GM21786 (cell line): ENCODE data around the gene AMN1.
"Not testable (repeated sequence)": the region's sequence is repeated elsewhere in the genome, so short reads cannot be mapped to it uniquely, and the experiment has no call there.

Source experiments
- ATAC-seq: cut with Tn5 transposase; IDR thresholded peaks from one replicate; pipeline ENCODE4 v1.9.1; 2021; ENCODE audit not compliant: unreplicated experiment

The AMN1 gene

DNA sequence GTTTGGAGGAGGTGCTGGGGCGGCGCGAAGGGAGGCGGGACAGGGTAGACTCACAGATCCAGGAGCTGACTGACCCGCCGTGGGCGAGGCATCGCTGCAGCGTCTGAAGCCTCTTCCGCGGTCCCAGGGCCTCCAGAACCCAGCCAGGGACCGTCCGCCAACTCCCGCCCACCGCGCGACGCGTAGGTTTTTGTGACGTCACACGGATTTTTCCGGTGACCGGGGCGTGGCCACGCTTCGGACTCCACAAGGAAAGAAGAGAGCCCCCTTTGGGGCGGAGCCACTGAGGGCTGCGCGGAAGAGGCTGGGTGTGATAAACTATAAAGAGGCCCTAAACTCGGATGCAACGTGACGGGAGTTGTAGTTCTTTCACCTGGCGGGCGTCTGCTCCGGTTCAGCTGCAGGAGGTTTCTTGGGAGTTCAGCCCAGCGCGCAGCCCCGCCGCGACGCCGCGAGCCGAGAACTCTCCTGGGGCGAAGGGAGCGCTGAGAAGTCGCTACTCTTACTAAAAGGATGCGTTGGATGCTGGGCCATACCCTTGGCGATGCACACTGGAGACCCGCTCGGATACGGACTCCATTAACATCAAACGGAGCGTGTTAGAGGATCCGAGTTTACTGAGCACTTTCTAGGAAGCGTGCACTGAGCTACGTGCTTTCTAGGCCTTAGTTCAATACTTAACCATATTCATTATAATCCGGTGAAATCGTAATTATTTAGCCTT lies at the start of gene AMN1:
AMN1 (minus strand) TSS at position 105 of the 724 bp plus-strand sequence; CDS start at position 92, 13 bp downstream.
- peak; percentile 92 for ATAC-seq

DNA sequence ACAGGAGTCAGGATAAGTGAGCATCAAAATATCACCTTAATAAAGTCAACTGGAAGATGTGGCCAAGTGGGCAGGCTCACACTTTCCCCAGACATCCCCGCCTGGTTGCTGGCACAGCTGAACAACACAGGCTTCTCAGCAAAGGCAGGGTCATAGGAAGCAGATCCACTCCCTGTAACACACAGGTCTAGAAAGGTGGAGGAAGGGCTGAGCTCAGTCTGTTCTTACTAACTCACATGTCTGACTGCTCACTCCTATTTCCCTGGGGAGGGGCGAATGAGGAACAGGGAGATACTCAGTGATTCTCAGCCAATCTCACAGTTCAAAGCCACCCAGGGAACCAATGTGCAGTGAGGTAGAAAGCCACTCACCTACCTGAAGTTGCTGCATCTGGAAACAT lies 45.0 kb upstream of the AMN1 start:
- peak; percentile 71 for ATAC-seq

DNA sequence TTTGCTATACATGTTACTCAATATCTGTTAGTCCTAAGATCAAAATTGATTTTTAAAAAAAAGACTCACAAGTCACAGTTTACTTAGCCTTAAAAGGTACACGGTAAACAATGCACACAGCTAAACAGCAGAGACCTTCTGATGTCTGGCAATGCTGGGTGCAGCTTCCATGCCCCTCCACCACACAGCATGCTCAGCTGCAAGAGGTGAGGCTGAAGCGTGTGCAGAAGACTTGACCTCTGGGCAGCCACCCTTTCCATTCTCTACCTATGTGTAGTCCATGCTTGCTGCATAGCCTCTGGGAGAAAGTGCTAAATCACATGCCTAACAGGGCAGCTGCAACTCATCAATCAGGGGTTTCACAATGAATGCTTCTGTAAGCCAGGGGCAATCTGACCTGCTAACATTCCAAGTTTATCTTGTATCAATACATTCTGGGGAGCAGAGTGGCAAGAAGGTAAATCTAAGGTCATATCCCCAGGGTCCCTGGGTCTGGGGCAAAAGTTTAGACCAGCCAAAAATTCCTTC lies 44.5 kb upstream of the AMN1 start:
- peak; percentile 60 for ATAC-seq

DNA sequence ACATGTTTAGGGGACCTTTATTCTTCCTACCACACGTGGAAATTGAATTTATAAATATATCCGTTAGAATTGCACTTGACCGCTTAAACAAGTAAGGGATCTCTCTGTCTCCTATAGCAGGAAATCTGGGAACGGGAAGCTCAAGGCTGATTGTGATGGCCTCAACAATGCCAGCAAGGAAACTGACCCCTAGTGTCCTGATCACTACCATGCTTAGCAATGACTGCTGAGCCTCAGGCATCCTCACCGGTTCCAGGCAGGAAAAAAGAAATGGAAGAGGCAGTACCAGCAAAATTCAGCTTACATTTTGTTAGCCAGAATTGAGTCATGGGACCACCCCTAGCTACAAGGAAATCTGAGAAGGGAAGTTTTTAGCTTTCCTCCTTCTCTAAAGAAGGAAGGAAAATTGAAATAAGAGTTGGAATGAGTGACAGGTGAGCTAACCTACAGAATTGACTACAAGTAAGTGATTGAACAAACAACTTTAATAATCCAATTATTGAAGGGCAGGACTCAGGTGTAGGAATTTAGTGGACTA lies 43.9 kb upstream of the AMN1 start:
- ATAC-seq, result no peak

DNA sequence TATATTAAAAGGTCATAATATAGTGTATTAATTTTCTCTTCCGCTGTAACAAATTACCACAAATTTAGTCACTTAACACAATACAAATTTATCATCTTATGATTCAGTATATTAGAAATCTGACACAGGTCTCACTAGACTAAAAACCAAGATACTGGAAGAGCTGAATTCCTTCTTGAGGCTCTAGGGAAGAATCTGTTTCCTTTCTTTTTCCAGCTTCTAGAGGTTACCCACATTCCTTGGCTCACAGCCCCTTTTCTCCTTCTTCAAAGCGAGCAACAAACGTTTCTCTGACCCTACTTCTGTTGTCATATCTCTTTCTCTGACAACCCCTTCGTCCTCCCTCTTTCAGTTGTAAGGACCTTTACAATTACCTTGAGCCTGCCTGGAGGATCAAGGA lies 43.4 kb upstream of the AMN1 start:
- no peak for ATAC-seq

DNA sequence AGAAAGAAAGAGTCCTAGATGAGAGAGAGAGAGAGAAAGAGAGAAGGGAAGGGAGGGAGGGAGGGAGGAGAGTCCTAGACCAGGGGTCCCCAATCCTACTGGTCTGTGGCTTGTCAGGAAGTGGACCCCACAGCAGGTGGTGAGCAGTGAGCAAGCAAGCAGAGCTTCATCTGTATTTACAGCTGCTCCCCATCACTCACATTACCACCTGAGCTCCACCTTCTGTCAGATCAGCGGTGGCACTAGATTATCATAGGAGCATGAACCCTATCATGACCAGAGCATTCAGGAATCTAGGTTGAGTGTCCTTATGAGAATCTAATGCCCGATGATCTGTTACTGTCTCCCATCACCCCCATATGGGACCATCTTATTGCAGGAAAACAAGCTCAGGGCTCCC lies 39.2 kb upstream of the AMN1 start:
- ATAC-seq, result no peak

DNA sequence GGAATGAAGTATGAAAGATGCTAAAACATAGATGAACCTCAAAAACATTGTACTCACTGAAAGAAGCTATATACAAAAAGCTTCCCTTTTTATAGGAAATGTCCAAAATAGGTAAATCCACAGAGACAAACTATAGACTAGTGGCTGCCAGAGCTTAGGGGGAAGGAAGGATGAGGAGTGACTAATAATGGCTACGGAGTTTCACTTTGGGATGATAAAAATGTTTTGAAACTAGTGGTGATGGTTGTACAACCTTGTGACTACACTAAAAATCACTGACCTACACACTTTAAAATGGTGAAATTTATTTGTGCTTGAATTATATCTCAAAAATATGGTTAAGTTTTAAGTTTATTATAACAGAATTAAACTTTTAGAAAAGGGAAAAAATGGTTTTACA lies 37.1 kb upstream of the AMN1 start:
- no peak for ATAC-seq

DNA sequence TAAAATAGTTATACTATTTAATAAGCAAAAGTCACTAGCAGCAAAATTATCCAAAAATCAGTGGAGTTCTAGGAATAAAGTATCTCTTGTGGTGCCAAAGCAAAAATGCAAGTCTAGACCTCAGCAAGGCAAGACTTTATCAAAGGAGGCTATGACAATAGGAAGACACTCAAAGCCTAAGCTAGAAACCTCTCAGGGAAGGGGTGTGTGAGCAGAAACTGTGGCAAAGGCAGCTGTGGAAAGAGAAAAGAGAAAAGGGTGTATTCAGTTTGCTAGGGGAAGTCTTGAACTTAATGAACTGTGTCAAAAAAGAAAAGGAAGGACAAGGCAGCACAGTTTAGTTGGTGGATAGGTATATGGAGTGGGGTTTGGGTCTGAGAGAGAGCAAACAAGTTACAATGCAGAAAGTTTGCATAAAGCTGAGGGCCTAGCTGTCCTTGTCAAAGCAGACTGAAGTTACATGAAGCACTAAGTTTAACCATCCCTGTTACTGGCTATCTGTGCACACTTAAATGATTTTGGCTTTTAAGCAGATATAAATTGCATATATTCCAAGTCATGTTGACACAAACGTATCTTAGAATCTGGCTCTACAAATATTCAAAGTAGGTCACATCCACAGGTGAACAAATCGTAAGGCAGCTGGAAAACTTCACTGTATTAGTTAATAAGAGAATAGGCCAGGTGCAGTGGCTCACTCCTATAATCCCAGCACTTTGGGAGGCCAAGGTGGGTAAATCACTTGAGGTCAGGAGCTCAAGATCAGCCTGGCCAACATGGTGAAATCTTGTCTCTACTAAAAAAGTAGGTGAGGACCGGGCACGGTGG lies 31.0 kb upstream of the AMN1 start:
- ATAC-seq, result no peak

DNA sequence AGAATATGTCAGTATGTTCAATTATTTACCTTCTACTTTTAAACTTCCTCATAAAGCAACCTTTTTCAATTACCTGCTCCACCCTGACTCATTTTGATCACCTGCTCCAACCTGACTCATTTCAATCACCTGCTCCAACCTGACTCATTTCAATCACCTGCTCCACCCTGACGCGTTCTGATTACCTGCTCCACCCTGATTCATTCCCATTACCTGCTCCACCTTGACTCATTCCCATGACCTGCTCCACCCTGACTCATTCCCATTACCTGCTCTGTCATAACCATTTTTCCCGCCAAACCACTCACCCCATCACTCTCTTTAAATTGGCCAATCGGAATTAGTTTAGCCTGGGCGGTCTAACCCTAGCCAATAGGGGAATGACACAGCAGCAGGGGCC lies 29.5 kb upstream of the AMN1 start:
- not testable (repeated sequence) for ATAC-seq

DNA sequence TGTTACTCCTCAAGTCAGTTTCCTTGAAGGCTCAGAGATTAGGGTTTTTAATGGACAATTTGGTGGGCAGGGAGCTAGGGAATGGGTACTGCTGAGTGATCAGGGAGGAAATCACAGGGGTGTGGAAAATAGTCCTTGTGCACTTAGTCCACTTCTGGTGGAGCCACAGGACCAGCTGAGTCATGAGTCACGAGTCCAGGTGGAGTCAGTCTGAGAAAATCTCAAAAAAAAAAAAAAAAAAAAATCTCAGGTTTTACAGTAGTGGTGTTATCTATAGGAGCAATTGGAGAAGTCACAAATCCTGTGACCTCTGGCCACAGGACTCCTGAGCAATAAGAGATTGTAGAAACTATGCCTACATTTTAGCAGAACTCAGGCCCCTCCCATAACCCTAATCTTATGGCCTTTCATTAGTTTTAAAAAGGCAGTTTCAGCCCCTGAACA lies 28.2 kb upstream of the AMN1 start:
- no peak for ATAC-seq

DNA sequence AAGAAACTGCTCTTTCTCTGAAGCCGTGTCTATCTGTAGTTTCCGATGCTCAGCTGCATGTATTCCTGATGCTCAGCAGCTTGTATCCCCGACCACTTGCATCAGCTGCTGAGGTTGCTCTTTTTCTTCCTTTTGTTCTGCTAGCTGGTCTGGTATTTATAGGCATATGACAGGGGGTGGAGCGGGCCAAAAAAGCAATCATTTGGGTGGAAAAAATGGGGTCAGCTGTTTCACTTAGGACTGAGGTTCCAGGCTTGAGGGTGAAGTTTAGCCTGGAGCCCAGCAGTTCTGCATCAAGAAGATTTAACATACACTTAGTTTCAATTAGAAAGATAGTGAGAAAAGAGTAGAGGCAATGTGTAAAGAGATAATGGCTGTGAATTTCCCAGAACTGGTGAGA lies 23.6 kb upstream of the AMN1 start:
- ATAC-seq, result no peak

DNA sequence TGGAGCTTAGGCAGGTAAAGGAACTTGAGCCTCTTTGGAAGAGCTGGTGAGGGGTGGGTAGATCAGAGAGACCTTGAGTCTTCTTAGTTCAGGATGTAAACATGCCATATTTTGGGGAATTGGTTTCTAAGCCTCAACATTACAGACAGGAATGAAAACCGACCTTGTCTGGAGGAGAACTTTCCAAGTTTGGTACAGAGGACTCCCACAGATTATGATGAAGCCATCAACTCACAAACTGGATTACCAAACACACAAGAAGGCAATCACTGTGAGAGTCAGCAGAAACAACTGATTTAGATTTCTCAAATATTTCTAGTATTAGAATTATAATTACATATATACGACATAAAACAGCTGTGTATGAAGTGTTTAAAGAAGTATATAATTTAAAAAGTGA lies 22.3 kb upstream of the AMN1 start:
- ATAC-seq, result no peak

DNA sequence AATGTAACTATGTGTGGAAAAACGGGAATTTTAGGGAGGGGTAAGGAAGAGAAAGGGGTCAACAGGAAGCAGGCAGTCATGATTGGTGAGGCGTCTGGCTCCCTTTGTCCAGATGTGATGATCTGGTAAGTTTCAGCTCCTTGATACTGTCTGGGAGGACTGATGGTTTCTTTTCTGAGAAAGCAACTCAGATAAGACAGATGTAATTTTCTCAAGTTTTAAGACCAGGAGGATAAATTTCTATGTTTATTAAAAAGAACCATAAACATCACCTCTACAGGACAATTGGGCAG lies 21.9 kb upstream of the AMN1 start:
- ATAC-seq, result no peak

DNA sequence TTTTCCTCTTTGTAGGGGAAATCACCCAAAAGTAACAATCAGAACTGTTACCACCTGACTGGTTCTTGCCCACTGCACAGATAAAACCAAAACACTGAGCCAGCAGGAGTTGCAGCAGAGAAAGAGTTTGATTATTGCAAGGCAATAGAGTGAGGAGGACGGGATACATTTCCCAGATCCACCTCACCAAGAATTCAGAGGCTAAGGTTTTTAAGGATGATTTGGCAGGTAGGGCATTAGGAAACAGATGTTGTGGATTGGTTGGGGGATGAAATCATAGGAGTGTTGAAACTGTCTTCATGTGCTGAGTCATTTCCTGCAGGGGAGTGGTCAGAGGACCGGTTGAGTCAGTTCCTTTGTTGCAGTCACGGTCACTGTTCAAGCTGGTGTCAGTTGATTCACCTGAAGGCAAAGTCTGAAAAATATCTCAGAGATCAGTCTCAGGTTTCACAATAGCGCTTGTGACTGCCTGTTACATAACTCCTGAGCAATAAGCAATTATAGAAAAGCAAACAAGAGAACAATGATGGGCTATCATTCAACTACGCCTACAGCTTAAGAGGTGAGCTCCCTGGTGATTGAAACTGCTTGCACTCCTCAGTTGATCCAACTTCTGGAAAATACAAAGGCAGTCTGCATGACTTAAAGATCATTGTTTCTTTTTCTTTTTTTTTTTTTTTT lies 20.3 kb upstream of the AMN1 start:
- peak; percentile 81 for ATAC-seq

DNA sequence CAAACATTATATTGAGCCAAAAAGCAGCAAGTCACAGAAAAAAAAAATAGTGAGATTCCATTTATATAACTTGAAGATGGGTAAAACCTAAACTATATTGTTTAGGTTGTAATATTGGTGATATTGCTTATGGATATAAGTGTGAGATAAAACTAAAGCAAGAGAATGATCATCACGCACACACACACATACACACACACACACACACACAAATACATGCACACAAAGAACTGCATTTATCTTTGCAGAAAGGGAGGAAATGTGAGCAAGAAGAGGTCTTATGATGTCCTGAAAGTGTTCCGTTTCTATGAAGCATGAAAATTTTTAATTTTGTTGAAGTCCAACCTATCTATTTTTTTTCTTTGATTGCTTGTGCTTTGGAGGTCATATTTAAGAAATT lies 16.4 kb upstream of the AMN1 start:
- no peak for ATAC-seq

DNA sequence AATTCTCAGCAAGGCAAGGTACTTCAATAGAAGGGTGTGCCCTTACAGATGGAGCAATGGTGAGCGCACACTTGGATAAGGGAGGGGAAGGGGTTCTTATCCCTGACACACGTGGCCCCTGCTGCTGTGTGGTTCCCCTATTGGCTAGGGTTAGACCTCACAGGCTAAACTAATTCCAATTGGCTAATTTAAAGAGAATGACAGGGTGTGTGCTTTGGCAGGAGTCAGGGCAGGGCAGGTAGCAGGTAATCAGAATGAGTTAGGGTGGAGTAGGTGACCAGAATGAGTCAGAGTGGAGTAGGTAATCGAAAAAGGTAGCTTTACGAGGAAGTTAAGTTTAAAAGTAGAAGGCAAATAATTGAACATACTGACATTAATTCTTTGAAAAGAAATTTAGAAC lies 15.5 kb upstream of the AMN1 start:
- not testable (repeated sequence) for ATAC-seq

DNA sequence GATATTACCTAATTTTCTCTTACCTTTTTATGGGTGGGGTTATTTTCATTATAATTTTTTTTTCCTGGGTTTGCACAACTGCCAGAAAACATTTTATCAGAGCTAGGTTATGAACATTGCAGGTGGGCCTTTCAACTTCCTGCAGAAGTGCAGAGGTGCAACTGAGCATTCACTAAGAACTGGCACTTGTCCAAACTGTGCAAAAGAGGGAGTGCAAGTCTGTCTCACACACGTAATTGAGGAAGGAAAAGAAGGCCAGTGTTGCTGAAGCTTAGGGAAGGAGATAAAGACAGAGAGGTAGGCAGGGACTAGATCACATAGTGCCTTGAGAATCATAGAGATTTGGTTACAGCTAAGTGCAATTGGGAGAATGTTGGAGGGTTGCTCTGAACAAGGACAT lies 14.1 kb upstream of the AMN1 start:
- no peak for ATAC-seq

DNA sequence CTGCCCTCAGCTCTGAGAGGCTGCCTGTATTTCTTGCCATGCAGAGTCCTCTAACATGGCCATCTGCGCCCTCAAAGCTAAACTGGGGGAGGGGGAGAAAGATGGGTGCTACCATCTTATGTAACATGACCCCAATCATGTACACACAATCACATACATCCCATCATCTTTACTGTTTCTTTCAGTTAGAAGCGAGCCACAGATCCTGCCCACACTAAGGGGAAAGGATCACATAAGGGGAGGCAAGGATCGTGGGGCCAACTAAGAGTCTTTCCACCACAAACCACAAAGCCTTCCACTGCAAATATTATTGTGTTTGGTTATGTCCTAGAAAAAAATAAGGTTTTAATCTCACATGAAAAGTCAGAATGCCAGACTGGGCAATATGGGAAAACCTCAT lies 11.8 kb upstream of the AMN1 start:
- ATAC-seq, result no peak

DNA sequence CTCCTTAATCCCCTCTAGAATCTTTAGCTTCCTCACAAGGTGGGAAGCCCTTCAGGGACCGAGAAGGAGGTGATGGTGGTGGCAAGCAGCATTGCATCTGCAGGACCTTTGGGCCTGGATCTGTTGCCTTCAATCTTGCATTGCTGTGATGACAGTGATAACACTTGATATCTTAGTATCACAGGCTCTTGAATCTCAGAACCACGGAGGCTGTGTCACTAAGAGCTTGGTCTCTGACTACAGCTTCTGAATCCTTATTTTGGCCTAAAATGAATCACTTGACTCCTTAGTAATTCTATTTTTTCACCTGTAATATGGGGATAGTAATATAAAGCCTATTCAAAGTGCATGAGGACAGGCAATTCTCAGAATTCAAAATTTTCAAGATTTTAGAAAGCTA lies 8.9 kb upstream of the AMN1 start:
- no peak for ATAC-seq

DNA sequence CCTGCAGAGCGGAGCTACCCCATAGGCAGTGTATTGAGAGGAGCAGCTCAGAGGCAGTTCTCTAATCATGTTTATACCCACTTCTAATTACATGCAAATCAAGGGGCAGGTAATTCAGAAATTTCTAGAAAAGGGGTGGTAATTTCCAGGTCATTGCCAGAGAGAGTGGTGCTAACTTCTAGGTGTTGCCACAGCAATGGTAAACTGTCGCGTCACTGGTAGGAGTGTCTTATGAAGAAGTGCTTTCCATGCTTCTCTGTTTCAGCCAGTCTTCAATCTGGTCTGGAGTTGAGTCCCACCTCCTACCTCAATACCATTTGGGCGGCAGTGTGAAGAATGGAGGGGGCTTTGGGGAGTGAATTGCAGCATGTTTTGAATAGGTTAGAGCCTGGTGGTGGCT lies 8.5 kb upstream of the AMN1 start:
- ATAC-seq, result no peak

DNA sequence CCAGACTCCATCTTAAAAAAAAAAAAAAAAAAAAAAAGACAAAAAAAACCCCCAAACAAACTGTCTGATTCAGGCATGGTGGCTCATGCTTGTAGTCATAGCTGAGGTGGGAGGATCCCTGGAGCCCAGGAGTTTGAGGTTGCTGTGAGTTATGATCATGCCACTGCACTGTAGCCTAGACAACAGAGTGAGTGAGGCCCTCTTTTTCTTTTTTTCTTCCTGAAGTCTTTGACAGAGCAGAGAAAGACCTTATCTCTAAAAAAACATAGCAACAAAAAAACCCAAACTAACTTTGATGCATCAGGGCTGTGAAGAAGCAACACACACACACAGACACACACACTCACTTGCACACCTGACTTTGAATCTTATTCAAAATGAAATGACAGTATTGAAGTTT lies 7.7 kb upstream of the AMN1 start:
- ATAC-seq, result peak; percentile 44
